Adipose tissue (tissue), 3 donors: Measurements from ENCODE around the gene SCD. TPM values are rescaled to one million over a fixed set of nuclear protein-coding genes. Genes with fewer than 3 reads are reported as not detected.
"Not testable (repeated sequence)": the region's sequence is repeated elsewhere in the genome, so short reads cannot be mapped to it uniquely, and the experiment has no call there.

Source experiments
- H3K27ac ChIP-seq: one replicate; pipeline ENCODE4 v1.5.1; 2013; ENCODE audit warnings: low read depth, low read length
- WGBS, 3 donors: extraction: QIAGEN DNeasy Blood & Tissue Kit; methylation state at CpG; one replicate each; pipeline ENCODE4 v1.1.7; 2013; 5-methylcytosine and 5-hydroxymethylcytosine counted together
- polyA plus RNA-seq, 3 donors: library from polyadenylated mRNA; stranded (reverse); fragments of 200-250 nt; gene quantifications; one replicate each; pipeline ENCODE4 v1.2.3, GENCODE V29; 2013
- donor health status: healthy with polysubstance abuse.
- donor health status: Bipolar disorder and iron deficiency.
- donor health status: healthy.

The SCD gene
- polyA plus RNA-seq, result 100 to 1,000 TPM; 132 to 934 (median 391) TPM

DNA sequence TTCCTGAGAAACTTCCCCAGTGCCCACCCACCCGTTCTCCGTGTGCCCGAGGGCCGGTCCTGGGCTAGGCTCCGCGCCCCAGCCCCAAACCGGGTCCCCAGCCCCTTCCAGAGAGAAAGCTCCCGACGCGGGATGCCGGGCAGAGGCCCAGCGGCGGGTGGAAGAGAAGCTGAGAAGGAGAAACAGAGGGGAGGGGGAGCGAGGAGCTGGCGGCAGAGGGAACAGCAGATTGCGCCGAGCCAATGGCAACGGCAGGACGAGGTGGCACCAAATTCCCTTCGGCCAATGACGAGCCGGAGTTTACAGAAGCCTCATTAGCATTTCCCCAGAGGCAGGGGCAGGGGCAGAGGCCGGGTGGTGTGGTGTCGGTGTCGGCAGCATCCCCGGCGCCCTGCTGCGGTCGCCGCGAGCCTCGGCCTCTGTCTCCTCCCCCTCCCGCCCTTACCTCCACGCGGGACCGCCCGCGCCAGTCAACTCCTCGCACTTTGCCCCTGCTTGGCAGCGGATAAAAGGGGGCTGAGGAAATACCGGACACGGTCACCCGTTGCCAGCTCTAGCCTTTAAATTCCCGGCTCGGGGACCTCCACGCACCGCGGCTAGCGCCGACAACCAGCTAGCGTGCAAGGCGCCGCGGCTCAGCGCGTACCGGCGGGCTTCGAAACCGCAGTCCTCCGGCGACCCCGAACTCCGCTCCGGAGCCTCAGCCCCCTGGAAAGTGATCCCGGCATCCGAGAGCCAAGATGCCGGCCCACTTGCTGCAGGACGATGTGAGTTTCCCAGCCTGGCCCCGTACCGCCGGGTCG lies at the start of gene SCD:
SCD (plus strand) TSS at position 469 of the 803 bp plus-strand sequence; CDS start at position 741, 272 bp downstream.
- 0 to 1% (median 0%) methylated on average over 63 to 73 of the region's 73 CpGs for WGBS, 3 donors
- H3K27ac ChIP-seq, result no peak within 1 kb of the TSS

DNA sequence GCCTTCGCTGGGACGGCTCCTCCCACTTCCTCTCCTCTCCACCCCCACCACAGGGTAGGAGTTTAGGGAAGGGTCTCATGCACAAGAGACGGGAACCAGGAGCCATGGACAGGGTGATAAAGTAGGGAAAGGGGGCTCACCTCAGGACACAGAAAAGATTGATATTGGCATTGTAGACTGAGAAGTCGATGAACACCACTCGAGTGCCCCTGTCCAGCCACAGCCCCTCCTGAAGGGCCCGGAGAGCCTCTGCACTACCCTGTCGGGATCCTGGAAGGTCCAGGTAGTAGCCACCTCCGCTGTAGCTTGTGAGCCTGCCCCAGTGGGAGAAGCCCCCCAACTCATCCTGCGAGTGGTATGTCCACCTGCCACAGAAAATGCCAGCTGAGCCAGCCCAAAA lies 49.8 kb upstream of the SCD start:
- 66 to 70% (median 69%) methylated on average over 9 of the region's 9 CpGs for WGBS, 3 donors

DNA sequence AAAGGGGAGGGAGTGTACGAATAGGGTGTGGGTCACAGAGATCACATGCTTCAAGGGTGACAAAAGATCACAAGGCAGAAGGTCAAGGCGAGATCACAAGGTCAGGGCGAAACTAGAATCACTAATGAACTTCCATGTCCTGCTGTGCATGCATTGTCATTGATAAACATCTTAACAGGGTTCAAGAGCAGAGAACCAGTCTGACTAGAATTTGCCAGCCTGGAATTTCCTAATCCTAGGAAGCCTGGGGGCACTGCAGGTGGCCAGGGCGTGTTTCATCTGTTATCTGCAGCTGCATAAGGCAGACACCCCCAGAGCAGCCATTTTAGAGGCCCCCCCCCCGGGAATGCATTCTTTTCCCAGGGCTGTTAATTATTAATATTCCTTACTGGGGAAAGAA lies 45.9 kb upstream of the SCD start:
- not testable (repeated sequence) for H3K27ac ChIP-seq
- 42 to 75% (median 66%) methylated on average over 5 of the region's 5 CpGs for WGBS, 3 donors

More for the DNA sequence above, 49.8 kb upstream of the SCD start:
- no peak overlapping the region for H3K27ac ChIP-seq

DNA sequence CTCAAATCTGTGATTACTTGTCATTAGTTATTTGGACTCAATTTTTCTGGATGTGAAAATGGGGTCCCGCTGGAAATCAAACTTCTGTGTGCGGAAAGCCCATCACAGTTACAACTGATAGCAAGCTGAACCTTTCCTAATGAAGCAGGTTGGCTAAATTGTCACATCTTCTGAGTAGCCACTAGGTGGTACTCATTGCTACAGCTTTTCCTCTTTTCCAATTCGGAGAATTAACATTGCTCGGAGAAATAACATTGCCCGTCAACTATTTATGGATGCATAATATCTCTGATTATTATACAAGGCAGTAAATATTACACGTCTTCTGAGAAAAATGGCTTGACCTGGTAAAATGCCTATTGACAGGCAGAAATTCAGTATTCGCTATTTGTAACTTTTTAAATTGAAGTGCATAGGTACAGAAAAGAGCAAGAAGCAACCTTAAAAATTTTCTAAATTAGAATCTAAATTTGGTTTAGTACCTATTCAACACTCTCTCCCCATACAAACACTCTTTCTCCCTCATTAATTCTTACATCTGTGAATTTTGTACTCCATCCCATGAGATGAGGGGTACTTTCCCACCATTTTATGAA lies 43.2 kb upstream of the SCD start:
- H3K27ac ChIP-seq, result no peak overlapping the region
- 19 to 32% (median 27%) methylated on average over 7 of the region's 7 CpGs for WGBS, 3 donors

DNA sequence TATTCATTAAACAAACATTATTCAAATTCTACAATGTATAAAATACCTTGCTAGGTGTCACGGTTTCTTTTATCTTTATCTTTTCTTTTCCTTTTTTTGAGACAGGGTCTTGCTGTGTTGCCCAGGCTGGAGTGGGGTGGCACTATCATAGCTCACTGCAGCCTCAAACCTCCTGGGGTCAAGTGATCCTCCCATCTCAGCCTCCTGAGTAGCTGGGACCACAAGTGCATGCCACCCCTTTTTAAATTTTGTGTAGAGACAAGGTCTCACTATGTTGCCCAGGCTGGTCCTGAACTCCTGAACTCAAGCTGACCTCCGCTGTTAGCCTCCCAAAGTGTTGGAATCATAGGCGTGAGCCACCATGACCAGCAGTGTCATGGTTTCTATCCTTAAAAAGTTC lies 42.6 kb upstream of the SCD start:
- no peak overlapping the region for H3K27ac ChIP-seq
- WGBS, 3 donors, result 81 to 89% (median 84%) methylated on average over 3 of the region's 3 CpGs

DNA sequence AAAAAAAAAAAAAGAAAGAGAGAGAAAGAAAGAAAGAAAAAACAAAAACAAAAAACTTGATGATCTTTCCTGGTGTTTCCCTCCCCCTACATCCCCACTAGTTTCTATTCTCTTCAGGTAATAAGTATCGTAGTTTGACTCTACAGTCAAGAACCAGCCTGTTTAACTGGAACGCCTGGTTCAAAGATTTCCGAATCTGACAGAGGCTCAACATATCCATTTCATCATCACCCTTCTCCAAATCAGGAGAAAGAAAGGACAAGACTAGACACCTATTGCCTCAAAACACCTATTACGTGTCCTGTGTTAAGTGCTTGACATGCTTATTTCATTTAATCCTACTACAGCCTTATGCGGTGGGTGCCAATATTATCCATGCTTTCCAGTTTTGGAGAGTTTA lies 40.2 kb upstream of the SCD start:
- no peak overlapping the region for H3K27ac ChIP-seq
- WGBS, 3 donors, result 87 to 93% (median 90%) methylated on average over 5 of the region's 5 CpGs

DNA sequence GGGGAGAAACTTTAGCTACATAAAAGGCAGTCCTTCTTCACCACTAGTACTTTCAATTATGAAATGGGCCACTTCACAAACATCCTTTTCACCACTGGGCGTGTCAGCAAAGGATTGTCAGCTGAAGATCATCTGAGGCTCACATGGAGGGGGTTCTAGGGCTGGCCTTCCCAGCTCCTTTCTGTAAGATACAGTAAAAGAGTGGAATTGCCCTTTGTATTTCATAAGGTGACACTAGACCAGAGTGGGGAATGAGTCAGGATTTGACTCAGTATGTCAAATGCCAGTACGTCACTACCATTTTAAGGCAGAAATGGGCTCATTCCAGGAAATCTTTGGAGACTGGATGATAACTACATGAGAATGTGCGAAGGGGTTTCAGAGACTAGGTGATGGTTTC lies 39.3 kb upstream of the SCD start:
- 75 to 80% (median 75%) methylated on average over 3 of the region's 3 CpGs for WGBS, 3 donors
- H3K27ac ChIP-seq, result no peak overlapping the region

DNA sequence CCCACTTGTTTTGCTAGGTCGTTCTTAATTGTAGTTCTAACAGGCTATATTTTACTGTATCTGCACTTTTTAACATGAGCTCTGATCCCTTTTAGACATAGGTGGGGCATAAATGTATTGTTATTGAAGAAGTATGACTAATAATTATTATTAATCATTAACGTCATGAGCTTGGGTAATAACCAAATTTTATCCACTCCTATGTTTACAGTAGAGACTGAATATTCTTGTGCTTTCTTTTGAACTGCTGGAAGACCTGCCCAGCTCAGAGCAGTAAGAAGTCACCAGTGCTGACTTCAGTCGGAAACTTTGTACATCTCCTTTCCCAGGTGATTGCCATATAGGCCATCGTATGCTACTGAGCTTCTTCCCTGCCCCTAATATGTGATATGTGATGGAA lies 35.7 kb upstream of the SCD start:
- no peak overlapping the region for H3K27ac ChIP-seq

DNA sequence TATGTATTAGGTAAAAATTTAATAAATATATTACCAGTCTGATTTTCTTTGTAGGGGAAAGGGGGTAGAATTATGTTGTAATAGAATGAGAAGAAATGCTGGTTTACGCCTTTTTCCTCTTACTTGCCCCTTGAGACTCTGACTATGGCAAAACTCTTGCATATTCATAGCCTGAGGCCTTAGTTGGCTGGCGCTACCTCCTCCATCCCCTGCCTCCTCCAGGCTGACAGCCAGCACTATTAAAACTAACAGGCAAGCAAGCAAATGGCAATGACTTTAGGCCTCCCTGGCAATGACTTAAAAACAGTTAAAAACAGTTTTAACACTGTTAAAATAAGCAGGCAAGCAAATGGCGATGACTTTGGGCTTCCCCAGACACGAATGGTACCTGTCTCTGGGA lies 31.4 kb upstream of the SCD start:
- H3K27ac ChIP-seq, result no peak overlapping the region
- WGBS, 3 donors, result 65 to 81% (median 73%) methylated on average over 4 of the region's 4 CpGs

More for the DNA sequence above, 35.7 kb upstream of the SCD start:
- WGBS, 3 donors, result 67 to 79% (median 74%) methylated on average over 4 of the region's 4 CpGs

DNA sequence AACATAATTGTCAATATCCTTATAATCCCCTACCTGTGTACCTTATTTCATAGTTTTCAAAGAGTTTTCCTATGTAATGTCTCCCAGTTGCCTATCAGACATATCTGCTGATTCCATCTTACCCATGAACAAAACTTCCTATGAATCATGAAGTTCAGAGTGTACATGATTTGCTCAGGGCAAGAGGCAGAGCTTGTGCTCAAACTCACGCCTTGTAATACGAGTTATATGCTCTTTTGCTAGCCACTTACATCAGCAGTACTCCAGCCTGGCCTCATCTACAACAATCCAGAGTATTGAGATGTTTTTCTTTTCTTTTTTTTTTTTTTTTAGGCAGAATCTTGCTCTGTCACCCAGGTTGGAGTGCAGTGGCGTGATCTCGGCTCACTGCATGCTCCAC lies 28.8 kb upstream of the SCD start:
- WGBS, 3 donors, result 81 to 87% (median 86%) methylated on average over 4 of the region's 4 CpGs
- H3K27ac ChIP-seq, result no peak overlapping the region

DNA sequence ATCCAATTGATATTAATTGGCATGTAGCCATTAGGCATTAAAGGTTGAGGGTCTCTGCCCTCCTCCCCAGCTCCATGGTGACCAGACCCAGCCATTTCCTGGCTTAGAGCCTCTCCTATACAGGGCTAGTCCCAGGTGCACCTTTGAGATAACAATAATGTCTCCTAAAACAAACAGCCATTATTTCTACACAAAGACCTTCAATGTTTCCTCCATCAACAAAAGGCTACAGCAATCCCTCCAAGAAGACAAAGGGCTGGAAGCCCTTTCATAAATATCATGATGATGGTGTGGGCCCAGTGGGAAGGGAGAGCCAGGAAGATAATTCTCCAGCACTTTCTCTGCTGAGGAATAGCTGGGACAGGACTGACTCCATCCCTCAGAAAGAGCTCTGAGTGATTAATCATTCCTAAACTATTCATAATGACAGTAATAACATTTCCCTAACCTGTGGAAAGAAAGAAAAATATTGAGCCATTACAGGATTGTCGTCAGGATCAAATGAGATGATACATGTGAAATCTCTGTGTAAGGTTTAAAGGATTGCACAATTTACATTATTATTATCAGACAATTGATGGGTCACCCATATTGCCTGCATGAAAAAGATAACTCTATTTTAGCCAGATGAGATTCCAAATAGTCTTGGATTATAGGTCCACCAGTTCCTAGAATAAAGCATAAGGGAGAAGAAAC lies 27.2 kb upstream of the SCD start:
- WGBS, 3 donors, result 26 to 67% (median 59%) methylated on average over 1 of the region's 1 CpG
- H3K27ac ChIP-seq, result no peak overlapping the region

DNA sequence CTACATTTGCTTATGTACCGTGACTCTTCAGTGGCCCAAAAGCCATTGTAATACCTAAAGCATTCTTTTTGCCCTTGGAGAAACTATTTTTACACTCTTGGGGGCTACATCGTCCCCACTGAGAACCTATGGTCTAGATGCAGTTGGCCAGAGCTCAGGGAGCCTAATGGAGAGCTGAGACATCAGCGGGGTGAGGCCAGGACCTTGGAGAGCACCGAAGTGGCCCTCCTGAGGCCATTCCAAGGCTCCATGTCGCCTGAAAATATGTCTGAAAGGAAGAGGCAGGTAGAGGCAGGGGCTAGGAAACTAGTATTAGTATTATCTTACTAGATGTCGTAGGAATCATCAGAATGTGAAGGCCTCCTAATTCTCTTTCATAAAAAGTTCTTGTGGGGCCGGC lies 21.9 kb upstream of the SCD start:
- H3K27ac ChIP-seq, result no peak overlapping the region
- WGBS, 3 donors, result 48 to 57% (median 55%) methylated on average over 7 of the region's 7 CpGs

DNA sequence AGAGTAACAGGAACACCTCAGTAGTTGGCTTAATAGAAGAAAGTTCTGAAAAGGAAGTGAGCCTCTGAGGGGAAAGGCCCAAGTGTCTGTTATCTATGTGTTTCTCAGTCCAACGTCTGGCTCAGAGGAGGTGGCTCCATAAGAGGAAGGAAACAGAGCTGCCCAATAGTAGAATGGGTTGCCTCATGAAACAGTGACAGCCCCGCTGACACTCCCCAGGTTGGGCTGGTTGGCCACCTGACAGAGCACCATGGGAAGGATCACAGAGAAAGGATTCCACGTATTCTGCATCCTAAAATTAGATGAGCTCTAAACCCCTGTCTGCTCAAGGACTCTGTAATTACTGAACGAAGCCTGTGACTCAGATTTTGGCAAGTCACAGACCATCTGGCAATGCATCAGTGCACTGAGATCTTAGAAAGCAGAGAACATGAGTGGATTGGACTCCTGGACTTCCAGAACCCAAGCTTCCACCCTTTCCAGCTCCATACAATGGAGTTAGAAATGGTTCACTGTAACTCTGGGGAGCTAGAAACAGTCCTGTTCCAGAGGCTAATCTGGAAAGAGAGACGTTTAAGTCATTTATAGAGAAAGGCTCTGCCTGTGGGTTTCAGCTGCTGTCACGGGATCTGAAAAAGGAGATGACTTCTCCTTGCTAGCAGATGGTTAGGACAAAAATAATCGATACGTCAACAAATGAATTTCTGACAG lies 19.9 kb upstream of the SCD start:
- WGBS, 3 donors, result 38 to 42% (median 42%) methylated on average over 8 of the region's 8 CpGs
- H3K27ac ChIP-seq, result no peak overlapping the region

DNA sequence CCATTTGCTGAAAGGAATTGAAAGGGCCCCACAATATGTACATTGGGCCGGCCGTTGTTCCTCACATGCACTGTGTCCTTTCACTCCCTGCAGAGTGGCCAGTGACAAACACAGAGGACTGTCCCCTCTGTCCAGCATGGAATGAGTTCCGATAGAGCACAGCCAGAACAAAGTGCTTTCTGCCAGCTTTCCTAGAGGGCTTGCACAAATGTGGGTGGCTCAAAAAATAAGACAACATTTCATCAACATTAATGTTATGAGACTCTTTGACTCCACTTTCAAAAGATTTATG lies 19.4 kb upstream of the SCD start:
- no peak overlapping the region for H3K27ac ChIP-seq
- 63 to 80% (median 68%) methylated on average over 3 of the region's 3 CpGs for WGBS, 3 donors

DNA sequence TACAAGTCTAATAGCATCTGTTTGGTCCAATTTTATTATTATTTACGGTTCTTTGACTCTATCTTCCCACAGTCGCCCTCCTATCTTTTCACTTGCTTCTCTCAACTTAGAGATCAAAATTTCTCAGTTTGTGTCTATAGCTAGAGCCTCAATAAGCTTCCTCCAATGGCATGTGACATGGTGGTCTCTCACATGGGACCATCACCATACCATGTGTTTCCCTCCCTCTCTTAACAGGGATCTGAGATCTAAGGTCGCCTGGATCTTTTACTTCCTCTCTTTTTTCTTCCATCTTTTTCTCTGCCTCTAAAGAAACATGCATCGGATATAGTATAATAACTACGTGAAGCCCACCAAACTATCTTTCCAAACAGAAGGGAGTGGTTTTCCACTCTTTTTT lies 18.8 kb upstream of the SCD start:
- H3K27ac ChIP-seq, result no peak overlapping the region
- 55 to 71% (median 67%) methylated on average over 5 of the region's 5 CpGs for WGBS, 3 donors

DNA sequence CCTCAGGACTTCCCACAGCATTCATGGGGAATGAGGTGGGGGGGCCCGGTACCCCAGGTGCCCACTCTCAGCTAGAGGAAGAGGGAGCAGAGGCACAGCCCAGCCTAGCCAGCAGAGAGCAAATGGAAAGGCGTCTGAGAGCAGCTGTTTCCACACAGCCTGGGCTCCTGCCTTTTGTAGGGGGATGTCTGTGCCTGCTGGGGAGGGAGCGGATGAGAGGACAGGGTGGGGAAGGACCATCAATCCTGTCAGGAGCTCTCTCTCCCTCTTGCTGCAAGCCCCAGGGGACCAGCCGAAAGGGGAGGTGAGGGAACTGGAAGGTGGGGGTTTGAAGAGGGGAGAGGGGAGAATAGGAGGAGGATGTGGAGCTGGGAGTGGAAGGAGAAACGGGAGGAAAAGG lies 17.0 kb upstream of the SCD start, which contains the start of gene PKD2L1:
PKD2L1 (minus strand) TSS at position 150 of the 400 bp plus-strand sequence; CDS start at position 25, 125 bp downstream.
- no peak within 1 kb of the TSS for H3K27ac ChIP-seq
- whole genome bisulfite sequencing, 3 donors, result 55 to 65% (median 55%) methylated on average over 5 of the region's 5 CpGs

DNA sequence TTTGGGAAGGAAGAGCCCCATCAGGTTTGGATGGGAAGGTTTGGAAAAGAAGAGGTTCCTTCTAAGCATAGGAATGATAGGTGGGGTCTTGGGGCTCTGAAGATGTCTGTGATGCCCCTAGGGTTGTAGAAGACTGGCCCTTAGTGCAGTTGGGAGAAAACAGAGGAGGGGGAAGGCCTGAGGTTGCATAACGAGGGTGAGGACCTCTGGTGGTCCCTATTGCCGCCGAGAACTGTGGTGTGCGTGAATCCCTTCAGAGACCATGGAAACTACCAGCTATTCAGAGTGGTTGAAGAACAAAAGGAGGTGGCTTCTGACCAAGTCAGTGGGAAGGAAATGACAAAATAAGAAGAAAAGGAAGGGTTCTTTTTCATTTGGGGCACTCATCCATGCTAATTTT lies 13.9 kb upstream of the SCD start:
- 66 to 71% (median 67%) methylated on average over 4 of the region's 4 CpGs for WGBS, 3 donors
- H3K27ac ChIP-seq, result no peak overlapping the region

DNA sequence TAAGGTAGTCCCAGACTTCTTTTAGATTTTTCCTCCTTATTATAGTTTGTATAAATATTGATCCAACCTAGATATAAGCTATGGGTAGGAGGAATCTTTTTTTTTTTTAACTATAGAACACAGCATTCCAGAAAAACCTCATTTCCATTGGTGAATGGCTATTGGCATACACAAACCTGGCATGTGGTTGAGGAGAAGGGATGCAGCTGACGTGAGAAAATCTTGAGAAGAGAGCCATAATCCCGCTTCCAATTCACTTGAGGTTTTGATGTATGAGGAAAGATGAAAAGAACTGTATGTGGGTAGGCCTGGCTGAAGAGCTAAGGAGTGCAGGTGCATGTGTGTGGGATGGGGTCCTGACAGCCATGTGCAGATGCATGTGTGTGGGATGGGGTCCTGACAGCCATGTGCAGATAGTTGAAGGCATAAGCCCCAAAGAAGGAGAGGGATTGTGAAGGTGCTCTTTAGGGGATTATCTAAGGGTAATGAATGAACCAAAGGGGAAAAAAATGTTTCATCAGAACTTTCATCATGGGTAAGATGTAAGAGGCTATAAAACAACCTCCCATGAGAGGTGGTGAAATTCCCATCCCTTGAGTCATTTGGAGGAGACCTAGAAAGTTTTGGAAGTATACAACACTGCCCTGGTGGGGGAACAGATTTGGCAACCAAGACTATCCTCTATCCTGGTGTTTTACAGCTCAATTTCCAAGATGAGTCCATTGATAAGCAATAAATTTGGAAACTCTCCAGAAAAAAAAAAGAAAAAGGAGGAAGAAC lies 13.2 kb upstream of the SCD start:
- whole genome bisulfite sequencing, 3 donors, result 56 to 79% (median 66%) methylated on average over 2 of the region's 2 CpGs
- H3K27ac ChIP-seq, result no peak overlapping the region
